NCI-H446 (cell line): ENCODE data around the gene DDX31.

ENCODE experiments used
- DNase-seq, 2 experiments: peaks; one replicate each; lab custom pipeline; 2025; lab: John Stamatoyannopoulos, UW

DDX31 gene

DNA sequence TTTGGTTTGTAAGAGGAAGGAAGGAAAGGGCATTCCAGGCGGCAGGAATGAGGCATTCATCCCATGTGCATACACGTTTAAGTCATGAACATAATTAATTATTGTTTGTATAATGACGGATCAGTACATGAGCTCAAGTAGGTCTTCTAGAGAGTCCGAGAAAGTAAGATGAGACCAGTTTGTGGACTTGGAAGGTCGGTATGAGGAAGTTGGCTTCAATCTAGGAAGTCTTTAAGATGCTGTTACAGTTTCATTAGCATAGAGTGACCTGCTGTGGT lies 2.6 kb upstream of the DDX31 start:
- no peak for DNase-seq

GRCh38 chr9:132671620-132672412 lies 2.0 kb upstream of the DDX31 start:
- DNase-seq: no peak

- DNase-seq: no peak
Measured at GRCh38 chr9:132670457-132671391, 941 bp upstream of the DDX31 start, which contains the start of gene GTF3C4. Gene GTF3C4, plus strand, starts transcription at chr9:132670464. Its CDS starts 135 bp downstream, at chr9:132670599.

DNA sequence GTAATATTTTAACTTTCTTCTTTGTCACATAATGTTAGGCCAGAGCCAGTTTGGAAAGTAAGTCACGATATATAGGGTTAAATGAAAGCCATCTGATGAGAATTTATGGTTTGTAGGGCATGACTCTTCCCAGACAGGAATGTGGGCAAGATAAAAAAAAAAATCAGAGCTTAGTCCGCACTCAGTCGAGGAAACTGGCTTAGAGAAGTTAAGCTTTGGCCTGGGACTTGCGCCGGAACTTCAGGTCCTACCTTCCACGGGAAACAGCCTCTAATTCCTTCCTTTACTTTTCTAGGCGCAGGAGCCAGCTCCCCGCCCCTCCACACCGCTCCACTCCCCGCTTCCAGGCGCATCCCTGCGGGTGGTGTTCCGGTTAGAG lies 475 bp downstream of the DDX31 start:
- DNase-seq: no peak

- DNase-seq: no peak
Measured at GRCh38 chr9:132663851-132664250, 5.9 kb downstream of the DDX31 start.

- no peak for DNase-seq
Measured at GRCh38 chr9:132663117-132663516, 6.7 kb downstream of the DDX31 start.

- peak; percentile 6 to 15 for DNase-seq
Measured at GRCh38 chr9:132662152-132662945, 7.4 kb downstream of the DDX31 start.

- DNase-seq: no peak
Measured at GRCh38 chr9:132656299-132656698, 13.5 kb downstream of the DDX31 start.

DNA sequence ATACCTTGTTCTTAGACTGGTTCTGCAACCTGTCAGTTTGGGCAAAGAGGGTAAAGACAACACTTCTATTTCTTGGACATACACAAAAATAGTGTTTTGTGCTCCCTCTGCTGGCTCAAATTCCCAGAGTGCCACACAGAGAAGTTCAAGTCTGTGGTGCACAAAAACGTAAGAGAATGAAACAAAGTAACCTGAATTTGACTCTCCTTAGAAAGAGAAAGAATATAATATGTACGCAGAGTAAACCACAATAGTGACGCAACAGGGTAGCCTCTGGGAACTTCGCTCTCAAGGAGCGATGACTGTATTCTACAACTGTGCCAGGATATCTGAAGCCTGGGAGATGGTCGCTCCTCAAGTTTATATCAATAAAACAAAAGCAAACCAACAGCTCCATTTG lies 18.5 kb downstream of the DDX31 start:
- DNase-seq: no peak

DNA sequence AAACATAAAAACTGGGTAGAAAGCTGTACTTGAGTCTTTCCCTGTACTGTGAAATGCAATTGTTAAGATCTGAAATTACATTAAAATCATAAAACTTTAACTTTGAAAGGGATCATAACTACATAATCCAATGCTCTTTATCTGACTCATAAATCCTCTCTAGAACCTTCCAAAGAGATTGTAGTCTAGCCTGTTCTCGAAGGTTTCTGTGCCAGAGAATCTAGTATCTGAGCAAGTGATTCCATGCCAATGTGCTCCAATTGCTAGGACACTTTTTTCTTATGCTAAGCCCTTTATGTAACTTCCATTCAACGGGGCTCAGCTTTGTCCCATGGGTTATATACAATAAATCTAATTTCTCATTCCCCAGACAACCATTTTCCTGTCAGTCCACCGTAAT lies 21.1 kb downstream of the DDX31 start:
- no peak for DNase-seq

DNA sequence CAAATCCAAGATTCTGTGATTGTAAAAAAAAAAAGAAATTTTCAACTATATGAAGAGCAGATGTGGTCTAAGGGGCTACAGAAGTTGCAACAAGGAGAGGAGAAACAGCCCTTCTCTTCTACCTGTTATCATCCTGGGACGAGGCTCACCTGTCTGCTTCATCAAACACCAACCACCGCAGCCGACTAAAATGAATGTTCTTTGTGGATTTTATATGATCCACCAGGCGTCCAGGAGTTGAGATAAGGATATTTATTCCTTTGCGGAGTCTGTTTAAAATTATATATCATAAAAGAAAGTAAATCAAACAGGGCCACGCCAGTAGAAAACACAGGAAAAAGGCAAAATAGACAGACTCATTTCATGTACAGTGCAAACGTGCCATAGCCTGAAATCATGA lies 21.5 kb downstream of the DDX31 start:
- DNase-seq: no peak

GRCh38 chr9:132647806-132648205 lies 22.0 kb downstream of the DDX31 start:
- no peak for DNase-seq

DNA sequence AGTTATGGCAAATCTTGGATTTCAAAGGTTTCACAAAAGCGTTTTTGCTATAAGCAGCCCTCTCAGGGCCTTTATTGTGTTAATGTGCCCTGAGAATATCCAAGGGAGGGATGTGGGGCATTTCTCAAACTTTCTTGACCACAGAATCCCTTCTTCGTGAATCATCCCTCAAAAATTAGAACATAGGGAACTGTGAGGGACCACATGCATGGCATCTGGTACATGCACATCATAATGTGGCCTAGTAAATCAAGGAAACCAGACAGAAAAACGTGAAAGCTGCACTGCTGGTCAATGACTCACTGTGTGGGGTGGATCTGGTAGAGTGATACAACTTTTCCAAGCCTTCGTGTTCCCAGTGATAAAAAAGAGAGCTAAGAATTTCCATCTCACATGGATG lies 22.4 kb downstream of the DDX31 start:
- DNase-seq: no peak

DNA sequence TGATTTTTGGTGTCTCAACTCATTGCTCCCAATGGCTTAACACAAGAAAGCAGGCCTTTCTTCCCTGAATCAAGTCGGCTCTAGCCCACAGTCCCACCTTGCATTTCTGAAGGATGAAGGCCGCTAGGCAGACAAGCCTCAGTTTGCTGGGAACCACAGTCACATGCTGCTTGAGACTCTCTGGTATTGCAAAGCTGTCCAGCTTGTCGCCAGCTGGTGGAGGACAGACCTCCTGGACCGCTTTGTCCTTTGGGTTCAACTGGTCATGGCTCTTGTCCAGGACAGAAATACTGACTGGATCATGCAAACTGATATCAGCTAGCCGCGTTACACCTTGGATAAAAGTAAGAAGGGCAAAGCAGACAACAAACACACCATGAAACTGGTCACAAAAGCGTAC lies 23.1 kb downstream of the DDX31 start:
- DNase-seq: no peak

GRCh38 chr9:132645711-132646110 lies 24.1 kb downstream of the DDX31 start:
- DNase-seq: no peak

- no peak for DNase-seq
Measured at GRCh38 chr9:132645306-132645705, 24.5 kb downstream of the DDX31 start.

- no peak for DNase-seq
Measured at GRCh38 chr9:132644251-132644650, 25.5 kb downstream of the DDX31 start.

DNA sequence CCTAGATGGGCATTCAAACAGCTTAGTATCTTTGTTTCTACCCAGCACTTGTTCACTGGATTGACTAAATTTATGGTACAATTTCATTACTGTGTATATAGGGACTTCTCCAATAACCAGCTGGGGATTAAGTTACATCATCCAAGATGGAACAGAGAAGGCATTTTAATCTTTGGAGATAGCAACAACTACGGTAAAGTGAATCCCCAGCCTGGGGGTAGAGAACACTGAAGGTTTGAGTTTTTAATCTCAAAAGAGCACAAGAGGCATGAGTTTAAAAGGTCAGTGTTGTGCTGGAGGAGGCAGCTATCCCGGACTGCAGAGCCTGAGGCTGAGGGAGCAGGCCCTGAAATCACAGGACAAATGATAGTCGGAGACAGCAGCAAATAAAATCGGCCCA lies 28.6 kb downstream of the DDX31 start:
- DNase-seq: no peak

DNA sequence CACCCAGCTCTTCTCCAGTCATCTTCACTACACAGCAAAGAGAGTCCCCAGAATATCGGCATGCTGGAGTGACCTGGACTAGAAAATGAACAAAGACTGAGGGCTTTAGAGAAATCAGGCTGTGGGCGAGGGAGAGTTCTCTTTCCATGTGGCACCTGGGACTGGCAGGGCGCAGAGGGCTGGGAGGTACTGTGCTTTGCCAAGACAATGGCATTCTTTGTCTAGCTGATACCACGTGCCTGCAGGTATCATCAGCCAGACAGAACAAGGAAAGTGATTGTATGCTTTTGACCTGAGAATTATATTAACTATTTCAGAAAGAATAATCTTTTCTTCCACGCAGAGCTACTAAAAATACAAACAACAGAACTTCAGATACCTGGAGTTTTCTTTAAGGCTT lies 30.5 kb downstream of the DDX31 start:
- no peak for DNase-seq

- no peak for DNase-seq
Measured at GRCh38 chr9:132638240-132638639, 31.5 kb downstream of the DDX31 start.

DNA sequence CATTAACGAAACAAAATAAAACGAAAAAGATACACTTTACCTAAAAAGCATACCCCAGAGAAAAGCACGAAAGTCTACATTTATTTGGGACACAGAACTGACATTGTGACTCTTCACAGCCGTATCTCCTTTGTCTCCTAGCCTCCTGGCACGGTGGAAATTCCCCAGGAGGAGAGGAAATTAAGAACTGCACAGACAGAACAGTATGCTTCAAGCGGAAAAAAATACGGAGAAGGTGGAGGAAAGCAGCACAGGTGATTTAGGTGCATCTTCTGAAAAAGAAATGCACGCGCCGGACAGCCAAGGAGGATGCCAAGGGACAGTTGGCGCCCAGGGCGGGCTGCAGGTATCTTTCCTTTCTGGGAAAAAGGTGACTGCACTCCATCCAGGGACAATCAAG lies 32.0 kb downstream of the DDX31 start:
- DNase-seq: no peak

DNA sequence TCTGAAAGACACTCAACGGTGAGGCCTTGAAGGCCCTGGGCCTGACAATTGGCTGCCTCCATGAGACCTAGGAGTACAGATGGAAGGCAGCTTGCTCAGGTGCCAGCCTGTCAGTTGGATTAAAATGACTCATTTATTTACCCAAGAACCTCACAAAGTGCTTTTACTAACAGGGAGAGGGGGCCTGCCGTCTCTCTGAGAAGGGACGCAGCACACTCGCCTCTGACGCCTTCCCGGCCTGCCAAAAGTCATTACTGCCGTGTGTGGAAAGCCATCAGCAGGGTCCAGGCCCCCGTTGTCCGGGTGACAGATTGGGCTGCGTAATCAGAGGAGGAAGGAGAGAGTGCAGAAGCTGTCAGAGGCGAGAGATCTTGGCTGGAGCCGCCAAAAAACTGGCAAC lies 32.4 kb downstream of the DDX31 start:
- peak; percentile 73 to 86 for DNase-seq

DNA sequence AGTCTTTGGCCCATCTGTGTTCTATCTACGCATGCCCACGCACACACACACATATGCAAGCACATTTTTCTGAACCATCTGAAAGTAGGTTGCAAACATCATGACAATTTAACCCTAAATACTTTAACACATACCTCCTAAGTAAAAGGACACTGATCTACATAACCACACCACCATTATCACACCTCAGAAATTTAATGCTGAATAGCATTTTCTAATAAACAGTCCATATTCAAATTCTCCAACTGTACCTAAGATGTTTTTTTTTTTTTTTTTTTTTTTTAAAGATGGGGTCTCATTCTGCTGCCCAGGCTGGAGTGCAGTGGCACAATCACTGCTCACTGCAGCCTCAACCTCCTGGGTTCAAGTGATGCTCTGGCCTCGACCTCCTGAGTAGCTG lies 35.5 kb downstream of the DDX31 start:
- no peak for DNase-seq
